Measurements from ENCODE around the gene FAM193A.
A peak's percentile ranks its signal among the peaks of the same experiment; 100 is the strongest.
"Not testable (repeated sequence)": the region's sequence is repeated elsewhere in the genome, so short reads cannot be mapped to it uniquely, and the experiment has no call there.

The FAM193A gene

GRCh38 chr4:2516635-2517034, 19.8 kb upstream of the FAM193A start:
- TF ChIP-seq CTCF (conservative IDR thresholded peaks at IDR 0.05; ENCODE audit: low read length), result no peak
- H3K4me3 ChIP-seq (ENCODE audit: low read length), result no peak overlapping the region
- no peak for DNase-seq (ENCODE audit: low read depth)

DNA sequence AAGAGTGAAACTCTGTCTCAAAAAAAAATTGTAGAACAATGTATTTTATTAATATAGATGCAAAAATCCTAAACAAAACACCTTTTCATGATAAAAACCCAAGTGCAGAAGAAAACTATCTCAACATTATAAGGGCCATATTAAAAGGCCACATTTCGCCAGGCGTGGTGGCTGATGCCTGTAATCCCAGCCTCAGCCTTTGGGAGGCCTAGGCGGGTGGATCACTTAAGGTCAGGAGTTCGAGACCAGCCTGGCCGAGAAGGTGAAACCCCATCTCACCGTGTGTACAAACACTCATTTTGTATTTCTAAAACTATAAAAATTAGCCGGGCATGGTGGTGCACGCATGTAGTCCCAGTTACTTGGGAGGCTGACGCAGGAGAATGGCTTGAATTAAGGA, 9.9 kb upstream of the FAM193A start:
- no peak for TF ChIP-seq CTCF (conservative IDR thresholded peaks at IDR 0.05; ENCODE audit: low read length)
- DNase-seq (ENCODE audit: low read depth), result no peak
- no peak overlapping the region for H3K4me3 ChIP-seq (ENCODE audit: low read length)

GRCh38 chr4:2534904-2535375, 1.5 kb upstream of the FAM193A start:
- DNase-seq (ENCODE audit: low read depth), result no peak
- TF ChIP-seq CTCF (conservative IDR thresholded peaks at IDR 0.05; ENCODE audit: low read length), result no peak

DNA sequence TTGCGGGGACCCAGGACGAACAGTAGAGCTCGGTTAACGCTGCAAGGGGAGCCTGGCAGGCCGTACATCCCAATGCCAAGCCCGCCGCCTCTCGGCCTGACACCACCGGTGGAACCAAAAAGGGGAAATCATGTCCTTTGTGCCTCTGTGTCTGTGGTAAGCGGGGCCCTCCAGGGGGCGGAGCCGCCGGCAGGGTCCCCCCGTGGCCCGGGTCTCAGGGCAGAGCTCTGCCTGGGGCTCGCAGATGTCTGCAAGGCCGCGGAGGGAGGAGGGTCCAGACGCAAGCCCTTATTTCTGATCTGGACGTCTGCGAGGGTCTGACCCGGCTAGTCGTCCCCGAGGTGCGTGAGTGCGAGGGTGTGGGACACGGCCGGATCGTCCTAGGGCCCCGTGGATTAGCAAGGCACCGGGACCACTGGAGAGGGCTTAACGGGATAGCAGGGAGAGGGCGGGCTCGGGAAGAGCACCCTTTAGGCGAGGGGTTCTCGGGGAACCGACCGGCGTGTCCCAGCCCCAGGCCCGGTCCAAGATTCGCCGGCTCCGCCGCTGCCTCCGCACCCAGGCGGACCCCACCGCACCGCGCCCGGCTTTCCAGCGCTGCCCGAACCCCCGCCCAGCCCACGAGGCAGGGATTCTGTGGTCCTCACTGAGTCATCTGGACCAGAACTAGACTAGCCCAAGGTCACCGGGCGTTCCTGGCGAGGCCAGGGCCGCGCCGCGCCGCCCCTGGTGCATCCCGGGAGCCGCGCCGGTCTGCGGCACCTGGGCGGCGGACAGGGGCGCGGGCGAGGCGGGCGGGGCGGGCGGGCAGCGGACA, 863 bp upstream of the FAM193A start:
- 0 out of 2 replicates have a peak, but pooled peaks have one; percentile 5 for TF ChIP-seq CTCF (conservative IDR thresholded peaks at IDR 0.05; ENCODE audit: low read length)
- DNase-seq (ENCODE audit: low read depth), result peak; percentile 29

More at GRCh38 chr4:2534904-2535375, 1.5 kb upstream of the FAM193A start:
- peak overlapping the region; percentile 75 for H3K4me3 ChIP-seq (ENCODE audit: low read length)

GRCh38 chr4:2537011-2537830, 774 bp downstream of the FAM193A start:
- TF ChIP-seq CTCF (conservative IDR thresholded peaks at IDR 0.05; ENCODE audit: low read length), result no peak
- peak; percentile 34 for DNase-seq (ENCODE audit: low read depth)
- peak overlapping the region; percentile 79 for H3K4me3 ChIP-seq (ENCODE audit: low read length)

More for the DNA sequence above, 863 bp upstream of the FAM193A start:
- H3K4me3 ChIP-seq (ENCODE audit: low read length), result peak overlapping the region; percentile 75

- H3K4me3 ChIP-seq (ENCODE audit: low read length); DNase-seq (ENCODE audit: low read depth): not testable (repeated sequence)
Observed at GRCh38 chr4:2543580-2544191, 7.2 kb downstream of the FAM193A start.

- DNase-seq (ENCODE audit: low read depth), result no peak
- TF ChIP-seq CTCF (conservative IDR thresholded peaks at IDR 0.05; ENCODE audit: low read length), result no peak
- no peak overlapping the region for H3K4me3 ChIP-seq (ENCODE audit: low read length)
Observed at GRCh38 chr4:2545321-2546013, 9.0 kb downstream of the FAM193A start.
